Heart left ventricle (tissue), 16 donors: Measurements from ENCODE around the gene ARIH1. TPM values are rescaled to one million over a fixed set of nuclear protein-coding genes. Genes with fewer than 3 reads are reported as not detected.

Experiments
- ATAC-seq, 4 donors: fragments of 200-7000 bp; cut with Tn5 transposase; one replicate each; pipeline ENCODE4 v1.9.1; 2020 to 2022; ENCODE audit warnings: moderate library complexity in 4 of 4, mild to moderate bottlenecking in 3 of 4, moderate number of reproducible peaks in 1 of 4
- DNase-seq, 5 donors: peaks; one replicate each; pipeline ENCODE4 v3.0.0-alpha.2; 2020
- H3K27ac ChIP-seq, 12 donors: fragments of 200-600 bp; sonication (generic) in 4 of 12; one replicate each; pipeline versions ENCODE4 v1.5.0 to v1.8.0; 2016 to 2022; ENCODE audit warnings: mild to moderate bottlenecking in 2 of 12
- H3K27me3 ChIP-seq, 9 donors: fragments of 200-600 bp; sonication (generic) in 2 of 9; one replicate each; pipeline versions ENCODE4 v1.5.1 to v1.8.0; 2016 to 2022; ENCODE audit warnings: mild to moderate bottlenecking in 3 of 9
- H3K36me3 ChIP-seq, 9 donors: fragments of 200-600 bp; sonication (generic) in 2 of 9; one replicate each; pipeline versions ENCODE4 v1.5.0 to v1.8.0; 2018 to 2022; ENCODE audit warnings: mild to moderate bottlenecking in 2 of 9
- H3K4me1 ChIP-seq, 12 donors: fragments of 200-600 bp; sonication (generic) in 4 of 12; one replicate each; pipeline versions ENCODE4 v1.5.0 to v1.8.0; 2016 to 2022; ENCODE audit warnings: mild to moderate bottlenecking in 3 of 12
- H3K4me3 ChIP-seq, 12 donors: fragments of 200-600 bp; sonication (generic) in 4 of 12; one replicate each; pipeline versions ENCODE4 v1.5.0 to v1.8.0; 2017 to 2022; ENCODE audit warnings: mild to moderate bottlenecking in 9 of 12, moderate library complexity in 4 of 12
- H3K9me3 ChIP-seq, 12 donors: fragments of 200-600 bp; sonication (generic) in 4 of 12; one replicate each; pipeline versions ENCODE4 v1.5.0 to v1.8.0; 2016 to 2022; ENCODE audit warnings: mild to moderate bottlenecking in 1 of 12
- POLR2A ChIP-seq, 2 donors: fragments of 450-650 bp; IDR thresholded peaks; one replicate each; pipeline ENCODE4 v1.6.1; 2017; ENCODE audit warnings: antibody characterized with exemption in 2 of 2, mild to moderate bottlenecking in 2 of 2, moderate library complexity in 2 of 2
- WGBS, 4 donors: extraction: QIAGEN DNeasy Blood & Tissue Kit in 2 of 4; methylation state at CpG; one replicate each; pipeline versions ENCODE4 v1.1.5 to v1.1.7; 2013 to 2018; 5-methylcytosine and 5-hydroxymethylcytosine counted together
- intact Hi-C, 10 donors: fragments of 100-400 bp; cut with DNase I; formaldehyde crosslinking; loops; one replicate each; pipeline versions ENCODE4 v1.11.1 to v1.14.2; 2022
- polyA plus RNA-seq, 2 donors: library from polyadenylated mRNA; stranded (reverse); fragments of 200-250 nt; gene quantifications; one replicate each; pipeline ENCODE4 v1.2.3, GENCODE V29; 2013
- total RNA-seq, 9 donors: library from RNA; depleted of rRNA in 2 of 9; stranded (reverse); fragments of >200 nt in 2 of 9; fragmentation: NEBNext Ultra II Directional in 3 of 9; extraction: Animal tissue kit (Norgen Biotek cat#: 25700) in 3 of 9; gene quantifications; one replicate each; pipeline versions ENCODE4 v1.1.0 to v1.2.4, GENCODE V29; 2016 to 2023
- TF ChIP-seq, protein P1 (sequence below), 12 donors: fragments of 200-600 bp; sonication (generic) in 4 of 12; IDR thresholded peaks; one replicate each; pipeline versions ENCODE4 v1.5.0 to v1.8.0; 2018 to 2022; ENCODE audit warnings: antibody characterized with exemption in 12 of 12, mild to moderate bottlenecking in 5 of 12
- donor health status: ischemic (EF 13 %, LVEDD 7.1; RV severe dilation, severe dysfunction).
- donor health status: healthy with polysubstance abuse.
- donor health status: DM: no; HTN: yes; CAD: no.
- donor health status: DM: no; HTN: no; CAD: no.
- donor health status: ischemic (EF 25% LVEDD 6.9; RV normal size, moderate dysfunction).
- donor health status: ischemic (EF 25% LVEDD 5.7; RV mildly dilated, moderate dysfunction).
- donor health status: healthy.
- donor health status: DM: yes; HTN: yes; CAD: no.
- donor health status: ischemic (EF 35%, LVEDD 5.7; RV mildly dilated, moderate dysfunction).
- donor health status: nonischemic (EF 11% LVEDD 7.7; RV severe dilation, severe dysfunction).
- donor health status: DM: yes; HTN: yes; CAD: no.
- donor health status: PGD.
- donor health status: ischemic (EF 29% LVEDD 5.4; RV normal size, mild dysfunction).
- donor health status: nonischemic (EF 23%, LVEDD 6.1; RV moderate dilation, normal function).

The ARIH1 gene
- total and polyA plus RNA-seq, 11 donors, result 25.3 to 217 (median 158) TPM

DNA sequence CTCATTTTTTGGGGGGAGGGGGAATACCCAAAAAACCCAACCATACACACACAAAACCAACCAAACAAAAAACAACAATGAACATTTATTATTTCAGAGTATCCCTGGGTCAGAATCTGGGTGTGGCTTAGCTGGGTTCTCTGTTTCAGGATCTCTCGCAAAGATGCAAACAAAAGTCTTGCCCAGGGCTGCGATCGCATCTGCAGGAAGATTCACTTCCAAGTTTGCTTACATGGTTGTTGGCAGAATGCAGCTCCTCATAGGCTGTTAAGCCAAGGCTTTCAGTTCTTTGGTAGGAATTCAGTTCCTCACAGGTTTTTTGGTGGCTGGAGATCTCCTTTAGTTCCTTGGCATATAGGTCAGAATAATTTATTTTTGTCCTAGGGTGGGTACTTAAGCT, 13.7 kb upstream of the ARIH1 start:
- intact Hi-C loops, result loop anchor here in 2 of 10 donors (5.0 kb wide), 2 partner anchors 68 to 83 kb away; partner anchors contain the start of gene HEXA (in 1 of the 2)
- WGBS, 4 donors, result 93 to 100% (median 96%) methylated on average over 3 of the region's 3 CpGs
- DNase-seq, result no peak
- H3K27ac ChIP-seq, result no peak overlapping the region
- H3K36me3 ChIP-seq, result no peaks in the 10 kb centered on the region
- no peaks in the 10 kb centered on the region for H3K9me3 ChIP-seq
- H3K4me1 ChIP-seq, result peaks cover 0 to 20% (median 2%) of the 10 kb centered on the region in 12 donors
- TF ChIP-seq, protein P1, sequence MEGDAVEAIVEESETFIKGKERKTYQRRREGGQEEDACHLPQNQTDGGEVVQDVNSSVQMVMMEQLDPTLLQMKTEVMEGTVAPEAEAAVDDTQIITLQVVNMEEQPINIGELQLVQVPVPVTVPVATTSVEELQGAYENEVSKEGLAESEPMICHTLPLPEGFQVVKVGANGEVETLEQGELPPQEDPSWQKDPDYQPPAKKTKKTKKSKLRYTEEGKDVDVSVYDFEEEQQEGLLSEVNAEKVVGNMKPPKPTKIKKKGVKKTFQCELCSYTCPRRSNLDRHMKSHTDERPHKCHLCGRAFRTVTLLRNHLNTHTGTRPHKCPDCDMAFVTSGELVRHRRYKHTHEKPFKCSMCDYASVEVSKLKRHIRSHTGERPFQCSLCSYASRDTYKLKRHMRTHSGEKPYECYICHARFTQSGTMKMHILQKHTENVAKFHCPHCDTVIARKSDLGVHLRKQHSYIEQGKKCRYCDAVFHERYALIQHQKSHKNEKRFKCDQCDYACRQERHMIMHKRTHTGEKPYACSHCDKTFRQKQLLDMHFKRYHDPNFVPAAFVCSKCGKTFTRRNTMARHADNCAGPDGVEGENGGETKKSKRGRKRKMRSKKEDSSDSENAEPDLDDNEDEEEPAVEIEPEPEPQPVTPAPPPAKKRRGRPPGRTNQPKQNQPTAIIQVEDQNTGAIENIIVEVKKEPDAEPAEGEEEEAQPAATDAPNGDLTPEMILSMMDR (IDR thresholded peaks at IDR 0.05), result no peak
- no peak for TF ChIP-seq POLR2A (IDR thresholded peaks at IDR 0.05)
- no peak for ATAC-seq
- no peaks in the 10 kb centered on the region for H3K27me3 ChIP-seq
- H3K4me3 ChIP-seq, result no peak overlapping the region

GRCh38 chr15:72463702-72464101, 10.4 kb upstream of the ARIH1 start:
- 95 to 98% (median 96%) methylated on average over 2 of the region's 2 CpGs for WGBS, 4 donors
- peak overlapping the region in 1 of 12 donors; percentile 55 for H3K27ac ChIP-seq
- H3K36me3 ChIP-seq, result no peaks in the 10 kb centered on the region
- peaks cover 0 to 20% (median 2%) of the 10 kb centered on the region in 12 donors for H3K4me1 ChIP-seq
- ATAC-seq, result no peak
- H3K9me3 ChIP-seq, result no peaks in the 10 kb centered on the region
- TF ChIP-seq, protein P1 (IDR thresholded peaks at IDR 0.05), result no peak
- TF ChIP-seq POLR2A (IDR thresholded peaks at IDR 0.05), result no peak
- intact Hi-C loops, result loop anchor here in 2 of 10 donors (5.0 kb wide), 2 partner anchors 71 to 86 kb away; partner anchors contain the start of gene HEXA (in 1 of the 2)
- H3K4me3 ChIP-seq, result no peak overlapping the region
- DNase-seq, result no peak
- H3K27me3 ChIP-seq, result no peaks in the 10 kb centered on the region

DNA sequence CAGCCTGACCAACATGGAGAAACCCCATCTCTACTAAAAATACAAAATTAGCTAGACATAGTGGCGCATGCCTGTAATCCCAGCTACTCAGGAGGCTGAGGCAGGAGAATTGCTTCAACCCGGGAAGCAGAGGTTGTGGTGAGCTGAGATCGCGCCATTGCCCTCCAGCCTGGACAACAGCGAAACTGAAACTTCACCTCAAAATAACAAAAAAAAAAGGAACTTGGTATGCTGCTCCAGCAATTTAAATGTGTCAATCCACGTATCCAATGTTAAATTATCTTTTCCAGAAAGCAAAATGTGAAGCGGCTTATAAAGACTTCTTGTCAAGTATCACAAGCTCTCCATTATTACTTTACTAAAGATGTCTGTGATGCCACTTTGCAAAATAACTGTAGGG, 9.9 kb upstream of the ARIH1 start:
- no peaks in the 10 kb centered on the region for H3K9me3 ChIP-seq
- intact Hi-C loops, result loop anchor here in 2 of 10 donors (5.0 kb wide), 2 partner anchors 72 to 87 kb away; partner anchors contain the start of gene HEXA (in 1 of the 2)
- no peak for TF ChIP-seq POLR2A (IDR thresholded peaks at IDR 0.05)
- TF ChIP-seq, protein P1 (IDR thresholded peaks at IDR 0.05), result no peak
- DNase-seq, result no peak
- no peaks in the 10 kb centered on the region for H3K27me3 ChIP-seq
- WGBS, 4 donors, result 92 to 95% (median 94%) methylated on average over 7 of the region's 7 CpGs
- H3K4me3 ChIP-seq, result peak overlapping the region in 1 of 12 donors; percentile 18
- ATAC-seq, result no peak
- H3K27ac ChIP-seq, result peak overlapping the region in 1 of 12 donors; percentile 55
- H3K4me1 ChIP-seq, result peaks cover 0 to 20% (median 2%) of the 10 kb centered on the region in 12 donors
- no peaks in the 10 kb centered on the region for H3K36me3 ChIP-seq

GRCh38 chr15:72468103-72468502, 6.0 kb upstream of the ARIH1 start:
- peaks cover 0 to 10% (median 5%) of the 10 kb centered on the region in 12 donors for H3K4me1 ChIP-seq
- no peak for TF ChIP-seq POLR2A (IDR thresholded peaks at IDR 0.05)
- TF ChIP-seq, protein P1 (IDR thresholded peaks at IDR 0.05), result no peak
- intact Hi-C loops, result no loop called here
- ATAC-seq, result no peak
- 97 to 100% (median 98%) methylated on average over 3 of the region's 3 CpGs for WGBS, 4 donors
- no peaks in the 10 kb centered on the region for H3K27me3 ChIP-seq
- DNase-seq, result no peak
- H3K36me3 ChIP-seq, result peaks cover 0 to 14% (median 4%) of the 10 kb centered on the region in 9 donors
- no peaks in the 10 kb centered on the region for H3K9me3 ChIP-seq
- H3K4me3 ChIP-seq, result no peak overlapping the region
- no peak overlapping the region for H3K27ac ChIP-seq
